NCI-H526 treated with DMSO at 0.1 percent for 48 hours (cell line): ENCODE data around the gene GRIN2C.

Experiments
- DNase-seq: peaks from one replicate; lab custom pipeline; 2025; lab: John Stamatoyannopoulos, UW

GRIN2C gene

DNA sequence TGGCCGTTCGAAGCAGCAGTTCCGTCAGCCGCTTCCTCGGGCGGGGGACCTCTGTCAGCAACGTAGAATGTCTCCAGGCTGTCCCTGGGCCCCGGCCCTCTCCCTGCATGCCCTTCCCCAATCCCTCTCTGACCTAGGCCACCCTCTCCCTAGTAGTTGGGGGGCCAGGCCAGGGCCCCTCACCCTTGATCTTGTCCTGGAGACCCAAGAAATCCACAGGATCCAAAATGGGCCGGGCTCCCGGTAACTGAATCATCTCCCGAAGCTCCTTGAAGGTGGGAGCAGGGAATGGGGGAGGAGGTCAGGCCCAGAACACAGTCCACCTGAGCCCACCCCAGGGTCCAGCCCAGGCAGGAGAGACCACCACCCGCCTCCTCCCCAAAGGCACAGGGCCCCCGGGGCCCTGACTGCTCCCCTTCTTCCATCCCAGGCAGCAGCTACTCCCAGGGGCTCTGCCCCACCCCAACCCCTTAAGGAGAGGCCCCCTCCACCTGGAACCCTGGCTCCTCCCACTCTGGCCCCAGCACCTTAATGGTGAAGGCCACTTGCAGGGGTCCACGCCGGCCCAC lies 4.7 kb upstream of the GRIN2C start:
- DNase-seq = no peak

DNA sequence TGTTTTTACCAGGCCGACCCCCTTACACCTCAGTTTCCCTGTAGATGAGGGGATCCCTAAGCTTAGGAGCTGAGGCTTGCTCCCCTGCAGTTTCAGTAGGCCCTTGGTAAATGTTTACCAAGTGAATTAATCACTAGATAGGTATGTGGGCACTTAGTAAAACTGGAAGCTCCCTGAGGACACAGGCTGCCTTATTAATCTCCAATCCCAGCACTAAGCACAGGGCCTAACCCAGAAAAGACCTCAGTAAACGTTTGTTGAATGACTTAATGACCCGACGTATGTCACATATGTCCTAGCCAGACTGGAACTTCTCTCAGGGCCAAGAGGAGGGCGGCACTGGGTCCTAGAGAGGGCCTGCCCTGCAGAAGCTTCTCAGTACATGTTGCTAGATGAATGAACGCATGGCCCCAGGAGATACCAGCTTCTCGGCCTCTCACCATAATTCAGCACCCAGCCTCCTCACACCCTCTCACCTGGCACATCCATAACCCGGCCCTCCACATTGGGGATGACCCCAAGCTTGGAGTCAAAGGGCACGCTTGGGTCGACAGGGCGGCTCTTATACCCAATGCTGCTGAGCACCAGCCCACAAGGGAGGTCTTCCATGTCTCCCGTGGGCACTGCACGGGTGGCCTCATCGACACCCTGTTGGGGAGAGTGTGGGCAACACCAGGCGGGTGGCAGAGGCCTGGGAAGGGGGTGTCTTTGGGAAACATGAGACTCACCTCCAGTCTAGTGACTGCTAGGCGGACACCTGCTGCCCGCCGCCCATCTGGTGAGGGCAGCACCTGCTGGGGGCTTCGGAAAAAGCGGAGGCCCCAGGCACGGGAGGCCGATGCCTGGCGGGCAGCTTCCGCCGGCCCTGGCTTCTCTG lies 4.0 kb upstream of the GRIN2C start:
- no peak for DNase-seq

DNA sequence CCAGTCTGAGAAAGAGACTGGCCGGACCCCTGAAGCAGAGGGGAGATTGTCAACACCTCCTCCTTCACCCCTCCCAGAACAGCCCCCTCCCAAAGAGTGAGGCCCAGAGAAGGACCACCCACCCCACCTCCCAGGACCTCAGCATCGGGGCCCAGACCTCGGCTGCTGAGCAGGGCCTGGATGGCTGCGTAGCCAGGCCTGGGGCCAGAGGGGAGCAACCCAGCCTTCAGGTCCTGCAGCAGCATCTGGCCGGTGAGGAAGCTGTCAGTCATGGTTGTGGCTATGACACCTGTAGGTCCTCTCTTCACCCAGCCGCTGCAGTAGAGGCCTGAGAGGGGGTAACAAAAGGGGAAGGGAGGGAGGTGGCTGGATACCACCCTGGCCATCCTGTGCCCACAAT lies 3.2 kb upstream of the GRIN2C start:
- no peak for DNase-seq

DNA sequence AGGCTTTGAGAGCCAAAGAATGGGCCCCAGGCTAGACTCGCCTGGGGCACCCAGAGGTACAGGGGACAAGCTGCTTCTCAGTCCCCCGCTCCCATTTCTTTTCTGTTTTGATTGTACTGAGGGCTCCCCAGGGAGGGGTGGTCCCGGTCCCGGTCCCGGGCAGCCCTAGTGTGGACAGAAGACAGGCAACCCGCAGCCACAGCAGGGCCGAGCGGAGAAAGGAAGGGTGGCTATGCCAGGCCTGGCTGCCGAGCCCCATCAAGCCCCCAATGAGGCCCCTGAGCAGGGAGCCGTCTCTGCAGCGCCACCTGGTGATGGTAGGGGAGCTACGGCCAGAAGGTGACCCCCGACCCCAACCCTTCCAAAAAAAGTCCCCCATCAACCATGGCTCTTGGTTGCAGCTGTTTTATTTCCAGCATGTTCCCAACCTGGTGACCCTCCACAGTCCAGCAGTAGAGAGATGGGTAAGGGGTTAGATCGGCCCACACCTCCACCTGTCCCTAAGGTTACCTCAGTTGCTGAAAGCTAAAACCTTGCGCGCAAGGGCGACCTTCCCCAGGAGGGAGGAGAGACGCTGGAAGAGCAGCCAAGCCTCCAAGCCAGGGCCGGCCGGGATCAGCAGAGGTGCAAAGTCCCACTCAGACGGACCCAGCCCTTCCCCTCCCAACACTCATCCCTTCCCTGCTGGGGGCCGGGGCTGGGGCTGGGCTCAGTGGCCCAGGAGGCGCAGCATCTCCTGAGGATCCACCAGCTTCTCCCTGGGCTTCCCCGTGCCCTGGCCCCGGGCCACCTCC lies 2.6 kb upstream of the GRIN2C start:
- peak; percentile 42 for DNase-seq

DNA sequence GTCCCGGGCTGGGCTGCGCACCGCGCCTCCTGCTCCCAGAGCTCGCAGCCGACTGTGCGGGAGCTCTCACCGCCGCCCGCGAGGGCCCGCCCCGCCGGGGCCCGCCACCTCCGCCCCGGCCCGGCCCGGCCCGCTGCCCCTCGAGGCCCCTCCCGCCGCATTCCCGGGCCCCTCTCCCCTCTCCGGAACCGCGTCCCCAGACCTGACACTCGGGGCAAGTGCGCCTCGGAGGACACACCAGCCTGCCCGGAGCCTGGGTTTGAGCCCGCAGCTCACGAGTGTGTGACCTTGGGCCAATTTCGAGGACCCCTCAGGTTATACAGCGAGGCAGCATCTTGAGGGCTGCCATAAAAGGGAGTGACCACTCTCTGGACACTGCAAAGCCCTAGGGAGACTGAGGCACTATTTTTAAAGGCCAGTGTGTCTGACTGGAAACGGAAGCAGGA lies 2.0 kb upstream of the GRIN2C start:
- no peak for DNase-seq

DNA sequence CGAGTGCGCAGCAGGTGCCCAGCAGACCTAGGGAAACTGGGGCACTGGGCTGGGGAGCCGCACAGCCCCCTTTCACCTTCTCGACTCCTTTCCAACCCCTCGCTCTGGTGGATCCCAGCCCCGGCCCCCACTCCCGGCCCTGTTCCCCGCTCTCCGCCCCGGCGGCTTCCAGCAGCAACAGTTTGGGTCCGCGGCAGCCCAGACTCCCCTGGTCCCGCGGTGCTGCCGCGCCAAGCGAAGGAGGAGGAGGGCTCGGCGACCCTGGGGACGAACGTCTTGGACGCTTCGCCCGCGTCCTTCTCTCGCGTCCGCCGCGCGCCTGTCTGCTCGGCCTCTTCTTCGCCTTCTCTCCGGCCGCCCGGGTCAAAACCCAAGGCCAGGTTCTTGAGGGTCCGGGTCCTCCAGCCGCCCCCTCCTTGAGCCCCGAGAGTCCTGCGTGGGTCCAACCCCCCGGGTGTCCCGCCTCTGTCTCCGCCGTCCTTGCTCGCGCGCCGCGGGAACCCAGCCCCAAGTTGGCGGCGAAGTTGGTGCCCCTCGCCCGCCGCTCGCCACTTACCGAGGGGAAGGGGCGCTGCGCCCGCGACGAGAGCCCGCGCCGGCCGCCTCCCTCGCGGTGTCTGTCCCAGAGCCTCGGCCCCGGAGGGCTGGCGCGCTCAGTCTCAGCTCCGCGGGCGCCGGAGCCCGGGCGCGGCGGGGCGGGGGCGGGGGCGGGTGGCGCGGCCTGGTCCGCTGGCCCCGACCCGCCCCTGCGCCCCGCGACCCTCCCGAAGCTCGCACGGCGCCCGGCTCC lies 1.4 kb upstream of the GRIN2C start:
- DNase-seq = no peak

DNA sequence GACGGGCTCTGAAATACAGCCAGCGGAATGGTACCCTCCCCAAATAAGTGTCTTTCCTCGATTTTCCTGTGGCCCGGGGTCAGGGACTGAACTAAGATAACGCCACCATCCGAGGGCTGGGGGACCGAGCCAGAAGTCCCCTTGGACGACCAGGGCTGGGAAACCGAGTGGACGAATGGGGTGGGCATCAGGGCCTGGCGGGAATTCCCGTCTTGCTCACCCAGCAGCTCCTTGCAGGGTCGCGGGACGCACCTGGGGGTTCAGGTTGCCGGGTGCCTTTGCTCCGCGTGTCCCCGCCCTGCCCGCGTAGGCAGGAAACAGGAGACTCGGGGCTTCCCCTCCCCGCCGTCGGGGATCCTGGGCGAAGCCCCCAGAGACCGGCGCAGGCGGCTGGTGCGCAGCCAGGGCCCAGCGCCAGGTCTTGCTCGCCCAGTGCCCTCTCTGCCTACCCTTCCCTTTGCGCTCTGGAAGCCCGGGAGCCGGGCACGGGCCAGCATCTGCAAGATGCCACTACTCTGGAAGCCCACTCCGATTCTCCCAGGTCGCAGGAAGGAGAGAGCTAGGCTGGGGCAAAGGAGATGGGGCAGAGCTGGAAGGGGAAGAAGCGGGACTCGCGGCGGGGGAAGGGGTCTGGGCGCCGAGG lies 665 bp upstream of the GRIN2C start:
- DNase-seq = no peak

DNA sequence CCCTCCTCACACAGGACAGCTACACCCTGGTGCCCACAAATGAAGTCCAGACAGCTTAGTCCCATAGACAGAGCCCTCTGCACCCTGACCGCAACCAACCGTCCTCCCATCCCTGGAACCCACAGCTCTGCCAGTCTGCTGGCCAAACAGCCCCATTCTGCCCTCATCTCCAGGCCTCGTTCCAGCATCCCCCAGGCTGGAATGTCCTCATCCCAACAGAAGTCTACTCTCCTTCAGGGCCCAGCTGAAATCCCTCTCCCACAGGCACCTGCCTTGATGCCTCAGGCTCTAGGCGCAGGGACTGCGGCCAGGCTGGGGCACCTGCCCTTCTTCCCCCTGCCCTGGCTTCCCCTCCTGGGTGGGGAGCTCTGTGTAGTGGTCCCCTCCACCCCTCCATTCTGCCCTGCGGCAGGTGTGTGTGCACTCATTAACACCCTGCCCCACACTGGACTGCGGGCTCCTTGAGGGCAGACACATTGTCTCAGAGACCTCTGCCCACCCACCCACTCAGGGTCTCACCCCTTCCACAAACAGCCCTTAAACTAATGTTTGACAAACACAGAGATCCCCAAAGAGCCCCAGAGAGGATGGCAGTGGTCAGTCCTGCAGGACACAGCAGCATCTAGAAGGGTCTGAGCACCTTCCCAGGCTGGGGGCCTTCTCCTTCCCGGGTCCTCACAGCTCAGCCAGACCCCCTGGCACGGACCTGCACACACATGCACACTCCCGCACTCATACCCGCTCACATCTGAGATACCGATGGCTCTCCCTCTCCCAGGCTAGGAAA lies 820 bp downstream of the GRIN2C start:
- no peak for DNase-seq

DNA sequence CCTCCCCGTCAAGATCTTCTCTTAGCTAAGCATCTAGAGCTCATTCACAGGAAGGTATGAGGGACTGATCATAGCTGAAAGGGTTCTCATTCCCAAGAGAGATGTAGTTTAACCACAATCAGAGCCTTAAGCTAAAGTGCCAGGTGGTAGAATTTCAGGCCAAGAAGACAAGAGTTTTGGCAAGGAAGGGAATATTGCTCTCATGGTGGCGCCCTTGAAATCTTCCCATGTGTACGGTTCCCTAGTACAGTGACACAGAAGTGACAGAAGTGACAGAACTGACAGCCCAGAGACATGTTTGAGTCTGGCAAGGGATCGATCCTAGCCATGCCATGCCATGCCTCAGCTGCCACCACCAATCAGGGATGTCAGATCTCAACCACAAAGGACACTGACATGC lies 2.5 kb downstream of the GRIN2C start:
- no peak for DNase-seq

DNA sequence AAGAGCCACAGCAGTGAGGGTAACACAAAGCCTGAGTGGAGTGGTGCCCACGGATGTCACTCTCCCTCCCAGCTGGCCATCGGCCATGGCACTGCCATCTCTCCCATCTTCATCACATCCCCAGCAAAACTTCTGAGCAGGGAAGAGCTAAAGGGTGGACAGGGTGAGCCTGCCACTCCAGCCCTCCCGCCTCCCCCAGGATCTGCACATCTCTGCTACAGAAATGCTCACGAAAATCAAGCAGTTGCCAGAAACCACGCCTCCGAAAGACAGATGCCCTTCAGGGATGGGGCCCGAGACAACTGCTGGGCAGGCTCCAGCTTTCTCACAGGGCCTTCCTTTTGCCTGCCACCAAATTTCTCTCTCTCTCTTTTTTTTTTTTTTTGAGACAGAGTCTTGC lies 3.6 kb downstream of the GRIN2C start:
- no peak for DNase-seq

DNA sequence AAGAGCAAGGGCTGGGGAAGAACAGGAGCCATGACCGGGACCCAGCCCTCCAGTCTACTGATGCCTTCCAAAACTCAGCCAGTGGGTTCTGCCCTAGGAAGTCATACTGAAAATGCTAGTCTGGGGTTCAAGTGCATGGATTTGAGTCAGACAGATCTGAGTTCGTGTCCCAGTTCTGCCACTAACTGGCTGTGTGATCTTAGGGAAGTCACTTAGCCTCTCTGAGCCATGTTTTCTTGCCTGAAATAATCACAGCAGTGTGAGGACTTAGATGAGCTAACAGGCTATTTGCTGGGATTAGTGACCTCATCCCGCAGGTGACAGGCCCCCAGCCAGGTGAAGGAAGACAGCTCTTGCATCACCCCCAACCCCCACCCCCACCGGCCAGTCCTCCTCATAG lies 4.4 kb downstream of the GRIN2C start:
- DNase-seq = no peak

DNA sequence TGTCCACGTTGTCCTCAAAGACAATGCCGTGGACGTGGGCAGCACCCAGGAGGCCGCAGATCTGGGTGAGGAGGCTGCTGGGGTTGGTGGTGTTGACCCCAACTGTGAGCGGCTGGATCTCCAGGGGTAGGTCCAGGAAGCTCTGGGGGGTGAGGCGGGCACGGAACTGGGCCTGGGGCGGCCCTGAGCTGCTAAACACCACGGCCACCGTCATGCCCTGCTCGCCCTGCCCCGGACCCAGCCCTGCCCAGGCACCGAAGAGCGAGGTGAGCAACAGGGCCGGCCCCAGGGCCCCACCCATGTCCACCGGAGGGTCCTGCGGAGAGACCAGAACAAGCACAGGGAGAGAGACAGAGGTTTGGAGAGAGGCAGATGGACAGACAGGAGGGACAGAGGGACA lies 4.9 kb downstream of the GRIN2C start:
- DNase-seq = no peak

DNA sequence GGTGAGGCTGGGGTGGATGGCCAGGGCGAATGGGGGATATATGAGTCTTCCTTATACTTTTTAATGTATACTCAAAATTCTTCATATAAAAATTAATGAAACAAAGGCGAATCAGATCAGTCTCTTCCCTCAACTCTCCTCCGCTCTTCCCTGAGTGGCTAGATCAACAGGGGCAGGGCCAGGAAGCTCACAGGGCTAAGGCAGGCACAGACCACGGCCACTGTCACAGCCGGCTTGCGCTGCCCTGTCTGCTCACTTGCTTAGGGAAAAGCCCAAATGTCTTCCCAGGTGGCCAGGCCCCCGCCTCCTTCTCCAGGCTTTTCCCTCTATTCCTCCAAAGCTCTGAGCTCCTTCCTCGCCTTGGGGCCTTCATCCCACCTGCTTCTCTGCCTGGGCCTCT lies 6.0 kb downstream of the GRIN2C start:
- no peak for DNase-seq

DNA sequence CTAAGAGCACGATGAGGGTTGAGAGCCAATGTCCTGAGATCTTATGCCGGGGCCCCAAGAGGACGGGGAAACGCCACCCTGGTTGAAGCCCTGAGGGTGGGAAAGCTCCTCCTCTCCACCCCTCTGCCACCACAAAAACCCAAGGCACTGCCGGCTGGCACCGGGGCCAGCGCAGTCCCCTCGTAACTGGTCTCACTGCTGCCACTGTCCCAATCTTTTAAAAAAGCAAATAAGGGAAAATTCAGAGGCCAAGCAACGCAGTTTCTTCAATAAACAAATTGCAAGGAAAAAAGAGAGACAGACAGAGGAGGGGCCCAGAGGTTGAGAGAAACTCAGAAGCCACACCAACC lies 6.7 kb downstream of the GRIN2C start:
- no peak for DNase-seq

DNA sequence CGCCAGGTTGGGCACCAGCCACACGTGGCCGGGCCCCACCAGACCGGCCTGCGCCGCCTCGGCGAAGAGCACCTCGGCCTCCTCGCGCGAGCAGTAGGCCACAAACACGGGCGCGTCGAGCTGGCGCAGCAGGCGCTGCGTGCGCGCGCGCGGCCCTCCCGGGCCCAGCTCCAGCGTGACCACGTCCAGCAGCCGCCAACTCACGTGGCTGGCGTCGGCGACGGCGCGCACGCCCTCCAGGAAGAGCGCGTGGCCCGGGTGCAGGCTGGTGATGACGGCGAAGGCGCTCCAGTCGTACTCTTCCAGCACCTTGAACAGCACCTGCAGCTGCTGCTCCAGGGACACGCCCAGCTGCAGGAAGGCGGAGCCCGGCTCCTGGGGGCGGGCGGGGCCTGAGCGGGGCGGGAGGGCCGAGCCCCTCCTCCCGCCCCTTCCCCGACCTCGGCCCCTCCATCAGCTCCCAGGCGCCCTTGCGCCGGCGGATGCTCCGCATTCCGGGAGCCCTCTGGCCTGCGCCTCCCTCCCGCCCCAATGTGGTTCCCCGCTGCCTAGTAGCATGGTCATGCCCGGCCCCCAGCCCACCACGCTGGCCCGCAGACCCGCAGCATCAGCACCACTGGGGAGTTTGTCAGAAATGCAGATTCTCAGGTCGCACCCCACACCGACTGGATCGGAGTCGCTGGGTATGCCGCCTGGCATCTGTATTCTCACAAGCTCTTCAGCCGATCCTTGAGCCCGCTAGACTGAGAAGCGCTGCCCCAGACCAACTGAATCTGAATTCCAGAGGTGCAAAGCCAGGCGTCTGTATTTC lies 7.2 kb downstream of the GRIN2C start:
- peak; percentile 86 for DNase-seq

DNA sequence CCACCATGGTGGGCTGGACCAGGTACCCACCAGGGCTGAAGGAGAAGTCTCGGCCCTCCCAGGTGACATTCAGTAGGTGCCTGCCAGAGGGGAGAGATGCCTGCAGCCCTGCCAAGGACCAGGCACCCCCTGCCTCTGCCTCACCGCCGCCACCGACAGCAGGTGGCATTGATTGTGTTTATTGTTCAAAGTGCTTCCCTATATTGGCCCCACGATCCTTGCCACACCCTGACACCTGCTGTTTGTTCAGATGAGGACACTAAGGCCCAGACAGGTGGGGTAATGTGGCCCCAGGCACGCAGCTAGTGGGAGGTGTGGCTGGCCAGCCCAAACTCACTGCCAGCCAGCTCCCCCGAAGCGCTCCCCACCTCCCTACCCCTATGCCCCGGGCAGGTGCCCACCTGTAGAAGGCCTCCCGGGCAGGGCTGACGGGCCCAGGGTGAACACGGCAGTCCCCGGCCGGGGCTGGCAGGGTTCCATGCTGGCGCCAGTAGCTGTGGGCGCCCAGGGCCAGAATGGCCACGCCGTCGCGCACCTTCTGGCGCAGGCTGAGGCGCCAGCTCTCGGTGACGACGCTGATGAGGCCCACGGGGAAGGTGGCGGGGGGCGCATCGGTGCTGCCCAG lies 8.0 kb downstream of the GRIN2C start:
- DNase-seq = peak; percentile 20

DNA sequence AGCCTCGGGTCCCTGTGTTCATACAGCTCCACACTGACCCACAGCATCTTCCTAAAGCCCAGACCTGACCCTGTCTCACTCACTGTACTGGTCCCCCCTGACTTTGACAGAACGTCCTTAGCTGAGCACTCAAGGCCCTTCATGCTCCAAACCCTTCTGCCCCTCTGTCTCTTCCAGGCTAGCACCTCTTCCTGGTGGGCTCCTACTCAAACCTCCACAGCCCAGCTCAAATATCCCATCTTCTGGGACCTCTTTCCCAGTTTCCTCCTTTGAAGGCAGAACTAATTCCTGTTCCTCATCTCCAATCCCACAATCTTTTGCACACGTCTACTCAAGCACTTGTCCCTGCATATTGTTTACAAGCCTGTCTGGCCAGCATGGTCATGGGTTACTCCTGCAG lies 8.8 kb downstream of the GRIN2C start:
- no peak for DNase-seq

DNA sequence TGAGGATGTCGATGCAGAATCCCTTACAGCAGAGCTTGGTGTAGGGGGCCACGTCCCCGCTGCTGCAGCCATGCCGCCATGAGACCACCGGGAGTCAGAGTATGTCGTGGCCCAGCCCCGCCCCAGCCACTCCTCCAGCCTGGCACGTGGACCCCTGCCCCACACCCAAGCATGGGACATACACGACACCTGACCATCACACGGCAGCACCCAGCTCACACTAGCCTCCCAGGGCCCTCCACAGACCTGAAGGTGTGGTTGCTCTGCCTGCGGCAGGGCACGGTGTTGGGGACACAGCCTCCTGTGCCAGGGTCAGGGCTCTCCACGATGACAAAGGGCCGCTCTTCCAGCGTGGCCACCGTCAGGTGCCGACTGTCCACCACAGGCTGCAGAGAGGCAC lies 9.4 kb downstream of the GRIN2C start:
- DNase-seq = no peak

DNA sequence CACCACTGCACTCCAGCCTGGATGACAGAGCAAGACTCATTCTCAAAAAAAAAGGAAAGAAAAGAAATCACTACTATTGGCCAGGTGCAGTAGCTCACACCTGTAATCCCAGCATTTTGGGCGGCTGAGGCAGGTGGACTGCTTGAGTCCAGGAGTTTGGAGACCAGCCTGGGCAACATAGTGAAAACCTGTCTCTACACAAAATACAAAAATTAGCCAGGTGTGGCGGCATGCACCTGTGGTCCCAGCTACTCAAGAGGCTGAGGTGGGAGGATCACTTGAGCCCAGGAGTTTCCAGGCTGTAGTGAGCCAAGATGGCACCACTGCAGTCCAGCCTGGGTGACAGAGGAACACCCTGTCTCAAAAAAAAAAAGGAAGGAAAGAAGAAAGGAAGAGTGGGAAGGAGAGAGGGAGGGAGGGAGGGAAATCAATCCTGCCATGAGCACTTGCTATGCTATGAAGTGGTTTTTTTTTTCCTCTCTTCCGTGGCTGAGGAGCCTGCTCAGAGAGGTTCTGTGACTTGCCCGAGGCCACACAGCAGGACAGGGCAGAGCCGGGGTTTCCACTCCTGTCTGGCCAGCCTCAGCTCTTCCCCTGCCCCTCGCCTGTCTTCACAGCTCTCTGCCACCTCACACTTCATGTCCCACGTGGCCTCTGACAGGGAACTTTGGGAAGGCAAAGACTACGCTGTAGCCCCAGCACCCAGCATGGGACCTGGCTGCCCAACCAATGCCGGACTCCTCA lies 10.9 kb downstream of the GRIN2C start:
- no peak for DNase-seq
